ENCODE results near the gene LIG1.

- TF ChIP-seq, protein P1, sequence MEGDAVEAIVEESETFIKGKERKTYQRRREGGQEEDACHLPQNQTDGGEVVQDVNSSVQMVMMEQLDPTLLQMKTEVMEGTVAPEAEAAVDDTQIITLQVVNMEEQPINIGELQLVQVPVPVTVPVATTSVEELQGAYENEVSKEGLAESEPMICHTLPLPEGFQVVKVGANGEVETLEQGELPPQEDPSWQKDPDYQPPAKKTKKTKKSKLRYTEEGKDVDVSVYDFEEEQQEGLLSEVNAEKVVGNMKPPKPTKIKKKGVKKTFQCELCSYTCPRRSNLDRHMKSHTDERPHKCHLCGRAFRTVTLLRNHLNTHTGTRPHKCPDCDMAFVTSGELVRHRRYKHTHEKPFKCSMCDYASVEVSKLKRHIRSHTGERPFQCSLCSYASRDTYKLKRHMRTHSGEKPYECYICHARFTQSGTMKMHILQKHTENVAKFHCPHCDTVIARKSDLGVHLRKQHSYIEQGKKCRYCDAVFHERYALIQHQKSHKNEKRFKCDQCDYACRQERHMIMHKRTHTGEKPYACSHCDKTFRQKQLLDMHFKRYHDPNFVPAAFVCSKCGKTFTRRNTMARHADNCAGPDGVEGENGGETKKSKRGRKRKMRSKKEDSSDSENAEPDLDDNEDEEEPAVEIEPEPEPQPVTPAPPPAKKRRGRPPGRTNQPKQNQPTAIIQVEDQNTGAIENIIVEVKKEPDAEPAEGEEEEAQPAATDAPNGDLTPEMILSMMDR (IDR thresholded peaks at IDR 0.05) = no peak
- TF ChIP-seq POLR2A (IDR thresholded peaks at IDR 0.05) (no peak), POLR2AphosphoS5 (IDR thresholded peaks at IDR 0.05) (no peak), EP300 (IDR thresholded peaks at IDR 0.05) (no peak)
Observed at GRCh38 chr19:48121909-48122371, 48.2 kb downstream of the LIG1 start.

Data from sigmoid colon (tissue), 4 donors.